Measurements from ENCODE around the gene IZUMO4. TPM values are rescaled to one million over a fixed set of nuclear protein-coding genes. Genes with fewer than 3 reads are reported as not detected.

The IZUMO4 gene
- total RNA-seq, 4 donors from 2014 or later: 3.0 to 11.4 (median 3.2) TPM; not detected in 1

DNA sequence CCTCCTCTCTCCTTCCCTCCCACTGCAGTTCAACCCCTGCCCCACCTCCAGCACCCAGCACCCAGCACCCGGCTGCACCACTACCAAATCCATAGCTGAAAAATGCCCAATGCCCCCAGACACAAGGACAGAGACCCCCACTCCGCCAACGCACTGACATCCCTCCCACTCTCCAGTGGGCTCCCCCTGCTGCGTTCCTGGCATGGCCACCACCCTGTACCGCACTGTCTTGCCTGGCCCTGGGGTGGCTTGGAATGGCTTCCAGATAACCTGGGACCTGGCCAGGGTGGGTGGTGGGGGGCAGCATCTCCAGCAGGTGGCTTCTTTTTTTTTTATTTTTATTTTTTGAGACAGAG, 39.9 kb upstream of the IZUMO4 start:
- WGBS, 2 donors: 19 to 54% methylated on average over 3 to 4 of the region's 5 CpGs
- Histone ChIP-seq H3K27ac (peak overlapping the region; percentile 98 to 99 (median 99)), H3K4me1 (peaks cover 83 to 96% (median 86%) of the 10 kb centered on the region in 3 donors), H3K4me3 (no peak overlapping the region), H3K9me3 (no peaks in the 10 kb centered on the region), H3K36me3 (no peaks in the 10 kb centered on the region), H3K27me3 (no peaks in the 10 kb centered on the region)
- no peak for DNase-seq
- intact Hi-C loops (cut with DNase I): no loop called here
- TF ChIP-seq, protein P1, sequence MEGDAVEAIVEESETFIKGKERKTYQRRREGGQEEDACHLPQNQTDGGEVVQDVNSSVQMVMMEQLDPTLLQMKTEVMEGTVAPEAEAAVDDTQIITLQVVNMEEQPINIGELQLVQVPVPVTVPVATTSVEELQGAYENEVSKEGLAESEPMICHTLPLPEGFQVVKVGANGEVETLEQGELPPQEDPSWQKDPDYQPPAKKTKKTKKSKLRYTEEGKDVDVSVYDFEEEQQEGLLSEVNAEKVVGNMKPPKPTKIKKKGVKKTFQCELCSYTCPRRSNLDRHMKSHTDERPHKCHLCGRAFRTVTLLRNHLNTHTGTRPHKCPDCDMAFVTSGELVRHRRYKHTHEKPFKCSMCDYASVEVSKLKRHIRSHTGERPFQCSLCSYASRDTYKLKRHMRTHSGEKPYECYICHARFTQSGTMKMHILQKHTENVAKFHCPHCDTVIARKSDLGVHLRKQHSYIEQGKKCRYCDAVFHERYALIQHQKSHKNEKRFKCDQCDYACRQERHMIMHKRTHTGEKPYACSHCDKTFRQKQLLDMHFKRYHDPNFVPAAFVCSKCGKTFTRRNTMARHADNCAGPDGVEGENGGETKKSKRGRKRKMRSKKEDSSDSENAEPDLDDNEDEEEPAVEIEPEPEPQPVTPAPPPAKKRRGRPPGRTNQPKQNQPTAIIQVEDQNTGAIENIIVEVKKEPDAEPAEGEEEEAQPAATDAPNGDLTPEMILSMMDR (IDR thresholded peaks at IDR 0.05): no peak
- TF ChIP-seq POLR2A (IDR thresholded peaks at IDR 0.05): no peak

DNA sequence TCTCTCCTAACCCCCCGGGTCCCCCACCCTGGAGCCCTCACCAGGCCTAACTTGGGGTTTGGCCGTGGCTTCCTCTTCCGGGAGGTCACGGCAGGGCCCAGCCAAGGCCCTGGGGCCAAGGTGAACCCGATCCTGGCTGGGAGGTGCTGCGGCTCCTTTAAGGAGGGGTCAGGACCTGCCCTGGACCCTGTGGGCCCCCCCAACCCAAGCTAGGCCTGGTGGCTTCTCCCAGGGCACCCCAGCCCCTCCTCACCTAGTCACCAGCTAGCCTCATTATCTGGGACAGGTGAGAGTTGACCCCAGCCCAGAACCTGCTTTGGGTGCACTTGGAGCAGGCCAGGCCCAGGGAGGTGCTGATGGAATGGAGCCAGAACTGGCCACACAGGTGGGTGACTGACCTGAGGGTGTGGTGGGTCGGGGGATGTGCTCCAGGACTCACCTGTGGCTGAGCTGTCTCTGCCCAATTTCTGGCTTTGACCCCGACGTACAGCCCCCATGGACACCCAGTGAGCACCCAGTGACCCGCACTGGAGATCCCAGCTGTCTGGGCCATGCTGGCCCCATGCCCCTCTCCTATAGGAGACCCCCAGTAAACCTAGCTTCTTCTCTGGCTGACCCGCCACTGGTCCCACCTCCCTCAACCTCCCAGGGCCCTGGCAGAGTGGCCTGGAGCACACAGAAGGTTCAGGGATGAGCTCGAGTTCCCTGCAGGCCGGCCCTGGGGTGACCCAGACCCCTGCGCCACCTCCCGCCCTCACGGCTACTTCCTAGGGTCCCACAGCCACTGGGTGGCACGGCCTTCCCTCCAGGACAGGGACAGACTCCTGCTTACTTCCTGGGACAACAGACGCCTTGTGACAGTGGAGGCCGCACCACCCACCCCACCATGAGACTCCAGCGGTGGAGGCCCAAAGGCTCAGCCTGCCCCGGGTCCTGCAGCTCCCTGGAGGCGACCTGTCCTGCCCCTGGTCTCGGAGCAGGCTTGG, 38.9 kb upstream of the IZUMO4 start:
- Histone ChIP-seq H3K27me3 (no peaks in the 10 kb centered on the region), H3K9me3 (no peaks in the 10 kb centered on the region), H3K27ac (peak overlapping the region; percentile 98 to 99 (median 99)), H3K4me3 (no peak overlapping the region), H3K36me3 (no peaks in the 10 kb centered on the region), H3K4me1 (peaks cover 78 to 96% (median 86%) of the 10 kb centered on the region in 3 donors)
- TF ChIP-seq POLR2A (IDR thresholded peaks at IDR 0.05): no peak
- TF ChIP-seq, protein P1 (IDR thresholded peaks at IDR 0.05): no peak
- intact Hi-C loops (cut with DNase I): no loop called here
- 64 to 83% methylated on average over 3 to 4 of the region's 23 CpGs for WGBS, 2 donors
- no peak for DNase-seq

DNA sequence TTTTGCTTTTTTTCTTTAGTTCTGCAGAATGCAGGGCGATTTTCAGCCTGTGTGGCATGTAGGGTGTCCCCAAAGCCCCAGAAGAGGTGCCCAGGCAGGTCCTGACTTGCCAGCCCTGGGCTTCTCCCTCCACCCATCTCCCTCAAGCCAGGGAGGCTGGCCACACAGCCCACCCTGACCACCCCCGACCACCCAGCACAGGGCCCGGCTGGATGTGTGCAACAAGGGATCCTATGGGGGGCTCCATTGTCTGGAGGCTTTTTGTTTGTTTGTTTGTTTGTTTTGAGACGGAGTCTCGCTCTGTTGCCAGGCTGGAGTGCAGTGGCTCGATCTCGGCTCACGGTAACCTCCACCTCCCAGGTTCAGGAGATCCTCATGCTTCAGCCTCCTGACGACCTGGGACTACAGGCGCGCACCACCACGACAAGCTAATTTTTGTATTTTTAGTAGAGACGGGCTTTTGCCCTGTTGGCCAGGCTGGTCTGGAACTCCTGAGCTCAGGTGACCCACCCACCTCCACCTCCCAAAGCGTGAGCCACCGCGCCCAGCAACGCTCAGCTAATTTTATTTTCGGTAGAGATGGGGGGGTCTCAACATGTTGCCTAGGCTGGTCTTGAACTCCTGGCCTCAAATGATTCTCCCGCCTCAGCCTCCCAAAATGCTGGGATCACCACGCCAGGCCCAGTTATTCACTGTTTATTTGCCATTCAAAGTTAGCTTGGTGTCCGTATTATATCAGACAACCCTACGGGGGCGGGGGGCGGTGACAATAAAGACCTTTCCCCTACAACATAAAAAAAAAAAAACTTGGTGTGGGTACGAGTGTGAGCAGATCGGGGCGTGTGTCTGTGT, 37.9 kb upstream of the IZUMO4 start:
- TF ChIP-seq POLR2A (IDR thresholded peaks at IDR 0.05): no peak
- TF ChIP-seq, protein P1 (IDR thresholded peaks at IDR 0.05): no peak
- Histone ChIP-seq H3K36me3 (no peaks in the 10 kb centered on the region), H3K4me3 (no peak overlapping the region), H3K4me1 (peaks cover 72 to 96% (median 80%) of the 10 kb centered on the region in 3 donors), H3K27me3 (no peaks in the 10 kb centered on the region), H3K27ac (peak overlapping the region; percentile 98 to 99 (median 99)), H3K9me3 (no peaks in the 10 kb centered on the region)
- intact Hi-C loops (cut with DNase I): no loop called here
- no peak for DNase-seq
- 78 to 79% methylated on average over 14 to 22 of the region's 27 CpGs for WGBS, 2 donors

DNA sequence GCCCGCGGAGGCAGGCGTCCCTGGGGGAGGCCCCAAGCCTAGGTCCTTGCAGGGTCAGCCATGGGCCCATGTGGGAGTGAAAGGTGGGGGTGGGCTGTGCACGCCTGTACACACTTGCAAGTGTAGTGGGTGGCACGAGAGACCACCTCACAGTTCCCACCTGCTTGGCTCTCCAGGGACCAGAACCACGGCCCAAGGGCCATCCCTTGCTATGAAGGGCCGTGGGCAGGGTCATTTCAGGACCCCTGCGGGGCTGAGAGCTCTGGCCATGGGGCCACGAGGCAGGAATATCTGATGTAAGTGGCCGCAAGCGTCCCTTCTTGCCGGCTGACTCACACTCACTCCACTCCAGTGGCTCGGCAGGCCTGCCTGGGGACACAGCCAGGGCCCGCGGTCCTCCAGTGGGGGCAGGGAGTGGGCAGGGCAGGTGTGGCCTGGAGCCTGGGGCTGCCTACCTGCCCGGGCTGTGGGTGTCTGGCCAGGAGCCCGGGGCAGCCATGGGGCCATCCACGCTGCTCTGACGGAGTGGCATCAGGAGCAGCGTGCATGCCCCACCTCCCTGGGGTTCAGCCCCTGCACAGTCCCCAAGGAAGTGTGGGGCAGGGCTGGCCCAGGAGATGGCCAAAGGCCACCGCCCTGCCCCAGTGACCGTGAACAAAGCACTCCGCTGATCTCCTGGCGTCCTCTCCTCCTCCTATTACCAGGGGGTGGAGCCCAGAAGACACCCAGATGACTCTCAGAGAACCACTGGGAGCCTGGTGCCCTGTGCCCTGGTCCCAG, 37.1 kb upstream of the IZUMO4 start:
- intact Hi-C loops (cut with DNase I): no loop called here
- Histone ChIP-seq H3K4me1 (peaks cover 64 to 96% (median 71%) of the 10 kb centered on the region in 3 donors), H3K27ac (peak overlapping the region; percentile 98 to 99 (median 99)), H3K36me3 (no peaks in the 10 kb centered on the region), H3K27me3 (no peaks in the 10 kb centered on the region), H3K9me3 (no peaks in the 10 kb centered on the region), H3K4me3 (peak overlapping the region in 3 of 4 donors; percentile 53 to 83 (median 74))
- no peak for DNase-seq
- TF ChIP-seq POLR2A (IDR thresholded peaks at IDR 0.05): peak in 3 of 4 donors; percentile 11 to 29 (median 11)
- TF ChIP-seq, protein P1 (IDR thresholded peaks at IDR 0.05): no peak
- WGBS, 2 donors: 19 to 21% methylated on average over 7 to 14 of the region's 24 CpGs

Data from esophagus squamous epithelium (tissue), 5 donors.